Heart left ventricle (tissue), 16 donors: ENCODE results near the gene PHETA2. TPM values are rescaled to one million over a fixed set of nuclear protein-coding genes. Genes with fewer than 3 reads are reported as not detected.

Experiments used
- ATAC-seq, 4 donors: fragments of 200-7000 bp; cut with Tn5 transposase; one replicate each; pipeline ENCODE4 v1.9.1; 2020 to 2022; ENCODE audit warnings: moderate library complexity in 4 of 4, mild to moderate bottlenecking in 3 of 4, moderate number of reproducible peaks in 1 of 4
- DNase-seq, 5 donors: peaks; one replicate each; pipeline ENCODE4 v3.0.0-alpha.2; 2020
- H3K27ac ChIP-seq, 12 donors: fragments of 200-600 bp; sonication (generic) in 4 of 12; one replicate each; pipeline versions ENCODE4 v1.5.0 to v1.8.0; 2016 to 2022; ENCODE audit warnings: mild to moderate bottlenecking in 2 of 12
- H3K27me3 ChIP-seq, 9 donors: fragments of 200-600 bp; sonication (generic) in 2 of 9; one replicate each; pipeline versions ENCODE4 v1.5.1 to v1.8.0; 2016 to 2022; ENCODE audit warnings: mild to moderate bottlenecking in 3 of 9
- H3K36me3 ChIP-seq, 9 donors: fragments of 200-600 bp; sonication (generic) in 2 of 9; one replicate each; pipeline versions ENCODE4 v1.5.0 to v1.8.0; 2018 to 2022; ENCODE audit warnings: mild to moderate bottlenecking in 2 of 9
- H3K4me1 ChIP-seq, 12 donors: fragments of 200-600 bp; sonication (generic) in 4 of 12; one replicate each; pipeline versions ENCODE4 v1.5.0 to v1.8.0; 2016 to 2022; ENCODE audit warnings: mild to moderate bottlenecking in 3 of 12
- H3K4me3 ChIP-seq, 12 donors: fragments of 200-600 bp; sonication (generic) in 4 of 12; one replicate each; pipeline versions ENCODE4 v1.5.0 to v1.8.0; 2017 to 2022; ENCODE audit warnings: mild to moderate bottlenecking in 9 of 12, moderate library complexity in 4 of 12
- H3K9me3 ChIP-seq, 12 donors: fragments of 200-600 bp; sonication (generic) in 4 of 12; one replicate each; pipeline versions ENCODE4 v1.5.0 to v1.8.0; 2016 to 2022; ENCODE audit warnings: mild to moderate bottlenecking in 1 of 12
- POLR2A ChIP-seq, 2 donors: fragments of 450-650 bp; IDR thresholded peaks; one replicate each; pipeline ENCODE4 v1.6.1; 2017; ENCODE audit warnings: antibody characterized with exemption in 2 of 2, mild to moderate bottlenecking in 2 of 2, moderate library complexity in 2 of 2
- WGBS, 4 donors: extraction: QIAGEN DNeasy Blood & Tissue Kit in 2 of 4; methylation state at CpG; one replicate each; pipeline versions ENCODE4 v1.1.5 to v1.1.7; 2013 to 2018; 5-methylcytosine and 5-hydroxymethylcytosine counted together
- intact Hi-C, 10 donors: fragments of 100-400 bp; cut with DNase I; formaldehyde crosslinking; loops; one replicate each; pipeline versions ENCODE4 v1.11.1 to v1.14.2; 2022
- long read RNA-seq, 3 donors: library from polyadenylated mRNA; unstranded; transcript quantifications; one replicate each; pipeline ENCODE4 v2.0.0, GENCODE V29; 2020 to 2021
- polyA plus RNA-seq, 2 donors: library from polyadenylated mRNA; stranded (reverse); fragments of 200-250 nt; gene quantifications; one replicate each; pipeline ENCODE4 v1.2.3, GENCODE V29; 2013
- total RNA-seq, 9 donors: library from RNA; depleted of rRNA in 2 of 9; stranded (reverse); fragments of >200 nt in 2 of 9; fragmentation: NEBNext Ultra II Directional in 3 of 9; extraction: Animal tissue kit (Norgen Biotek cat#: 25700) in 3 of 9; gene quantifications; one replicate each; pipeline versions ENCODE4 v1.1.0 to v1.2.4, GENCODE V29; 2016 to 2023
- TF ChIP-seq, protein P1 (sequence below), 12 donors: fragments of 200-600 bp; sonication (generic) in 4 of 12; IDR thresholded peaks; one replicate each; pipeline versions ENCODE4 v1.5.0 to v1.8.0; 2018 to 2022; ENCODE audit warnings: antibody characterized with exemption in 12 of 12, mild to moderate bottlenecking in 5 of 12
- donor health status: ischemic (EF 13 %, LVEDD 7.1; RV severe dilation, severe dysfunction).
- donor health status: healthy with polysubstance abuse.
- donor health status: DM: no; HTN: yes; CAD: no.
- donor health status: DM: no; HTN: no; CAD: no.
- donor health status: ischemic (EF 25% LVEDD 6.9; RV normal size, moderate dysfunction).
- donor health status: ischemic (EF 25% LVEDD 5.7; RV mildly dilated, moderate dysfunction).
- donor health status: healthy.
- donor health status: DM: yes; HTN: yes; CAD: no.
- donor health status: ischemic (EF 35%, LVEDD 5.7; RV mildly dilated, moderate dysfunction).
- donor health status: nonischemic (EF 11% LVEDD 7.7; RV severe dilation, severe dysfunction).
- donor health status: DM: yes; HTN: yes; CAD: no.
- donor health status: PGD.
- donor health status: ischemic (EF 29% LVEDD 5.4; RV normal size, mild dysfunction).
- donor health status: nonischemic (EF 23%, LVEDD 6.1; RV moderate dilation, normal function).

PHETA2 gene, protein sequence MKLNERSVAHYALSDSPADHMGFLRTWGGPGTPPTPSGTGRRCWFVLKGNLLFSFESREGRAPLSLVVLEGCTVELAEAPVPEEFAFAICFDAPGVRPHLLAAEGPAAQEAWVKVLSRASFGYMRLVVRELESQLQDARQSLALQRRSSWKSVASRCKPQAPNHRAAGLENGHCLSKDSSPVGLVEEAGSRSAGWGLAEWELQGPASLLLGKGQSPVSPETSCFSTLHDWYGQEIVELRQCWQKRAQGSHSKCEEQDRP
- total RNA-seq (1 to 10 TPM; 1.8 to 6.9 (median 4.7) TPM), polyA plus RNA-seq (1 to 10 TPM; 2.6 to 6.3 TPM)
- long read RNA-seq, donor 1, transcript PHETA2-201 (3 exons, 2,335 nt) = major isoform, 7 of 8 reads
- long read RNA-seq, donor 1, partial matches to known transcripts = 1 of 8 reads
- long read RNA-seq, donor 1, other reads (novel, unspliced or antisense) = 0 of 8 reads
- long read RNA-seq, donor 2, transcript PHETA2-201 (3 exons, 2,335 nt) = major isoform, 28 of 31 reads
- long read RNA-seq, donor 2, partial matches to known transcripts = 0 of 31 reads
- long read RNA-seq, donor 2, other reads (novel, unspliced or antisense) = 1 of 31 reads
- long read RNA-seq, donor 3, transcript PHETA2-201 (3 exons, 2,335 nt) = major isoform, 9 of 13 reads
- long read RNA-seq, donor 3, partial matches to known transcripts = 4 of 13 reads
- long read RNA-seq, donor 3, other reads (novel, unspliced or antisense) = 0 of 13 reads

DNA sequence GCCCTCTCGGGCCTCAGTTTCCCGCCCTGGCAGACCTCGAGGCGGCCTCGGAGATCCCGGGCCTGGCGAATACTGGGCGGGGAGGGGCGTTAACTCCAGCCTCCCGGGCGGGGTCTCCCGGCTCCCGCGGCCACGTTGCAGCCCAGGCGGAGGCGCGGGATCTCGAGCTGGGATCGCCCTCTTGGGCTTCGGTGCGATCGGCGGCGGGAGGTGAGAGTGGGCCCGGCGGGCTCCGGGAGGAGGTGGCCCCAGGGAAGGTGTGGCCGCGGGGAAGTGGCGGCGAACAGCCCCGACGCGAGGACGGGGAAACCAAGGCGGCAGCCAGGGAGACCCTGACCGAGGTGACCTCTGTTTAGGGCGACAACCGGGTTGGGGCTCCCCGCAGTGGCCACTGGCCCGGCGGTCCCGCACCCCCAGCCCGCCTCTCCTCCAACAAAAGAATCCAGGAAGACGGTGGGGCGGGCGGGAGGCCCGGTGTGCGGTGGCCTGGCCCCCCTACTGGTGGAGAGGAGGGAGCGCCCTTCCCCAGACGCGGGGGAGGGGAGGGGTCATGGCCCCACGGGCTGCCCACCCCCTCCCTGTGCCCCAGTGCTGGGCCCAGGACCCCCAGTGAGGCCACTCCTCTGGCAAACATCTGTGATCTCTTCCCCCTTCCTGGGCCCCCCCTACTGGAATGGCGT is at the start of gene PHETA2:
Gene PHETA2, plus strand, starts transcription at position 117 of the 680 bp plus-strand sequence. CDS start 3,046 bp downstream, outside the sequence.
- TF ChIP-seq POLR2A (IDR thresholded peaks at IDR 0.05) = peak in 1 of 2 donors; percentile 32
- TF ChIP-seq, protein P1, sequence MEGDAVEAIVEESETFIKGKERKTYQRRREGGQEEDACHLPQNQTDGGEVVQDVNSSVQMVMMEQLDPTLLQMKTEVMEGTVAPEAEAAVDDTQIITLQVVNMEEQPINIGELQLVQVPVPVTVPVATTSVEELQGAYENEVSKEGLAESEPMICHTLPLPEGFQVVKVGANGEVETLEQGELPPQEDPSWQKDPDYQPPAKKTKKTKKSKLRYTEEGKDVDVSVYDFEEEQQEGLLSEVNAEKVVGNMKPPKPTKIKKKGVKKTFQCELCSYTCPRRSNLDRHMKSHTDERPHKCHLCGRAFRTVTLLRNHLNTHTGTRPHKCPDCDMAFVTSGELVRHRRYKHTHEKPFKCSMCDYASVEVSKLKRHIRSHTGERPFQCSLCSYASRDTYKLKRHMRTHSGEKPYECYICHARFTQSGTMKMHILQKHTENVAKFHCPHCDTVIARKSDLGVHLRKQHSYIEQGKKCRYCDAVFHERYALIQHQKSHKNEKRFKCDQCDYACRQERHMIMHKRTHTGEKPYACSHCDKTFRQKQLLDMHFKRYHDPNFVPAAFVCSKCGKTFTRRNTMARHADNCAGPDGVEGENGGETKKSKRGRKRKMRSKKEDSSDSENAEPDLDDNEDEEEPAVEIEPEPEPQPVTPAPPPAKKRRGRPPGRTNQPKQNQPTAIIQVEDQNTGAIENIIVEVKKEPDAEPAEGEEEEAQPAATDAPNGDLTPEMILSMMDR (IDR thresholded peaks at IDR 0.05) = peak in 10 of 12 donors; percentile 24 to 50 (median 36)
- H3K9me3 ChIP-seq = no peaks in the 10 kb centered on the region
- peak in 1 of 4 donors; percentile 2 for ATAC-seq
- H3K4me3 ChIP-seq = peak within 1 kb of the TSS; percentile 56 to 84 (median 78)
- no peaks in the 10 kb centered on the region for H3K27me3 ChIP-seq
- DNase-seq = peak; percentile 52 to 82 (median 64)
- peak within 1 kb of the TSS; percentile 80 to 95 (median 89) for H3K27ac ChIP-seq
- WGBS, 4 donors = 2 to 6% (median 4%) methylated on average over 25 to 55 of the region's 55 CpGs
- H3K4me1 ChIP-seq = peaks cover 5 to 68% (median 46%) of the 10 kb centered on the region in 12 donors
- intact Hi-C loops = loop anchor here in 2 of 10 donors (10.0 kb wide), 3 partner anchors 201 to 389 kb away; partner anchors contain the start of genes SNU13 (in 1 of the 2), SREBF2 (in 1 of the 2) and TCF20 (in 1 of the 2)
- H3K36me3 ChIP-seq = peaks cover 0 to 25% (median 8%) of the 10 kb centered on the region in 9 donors

DNA sequence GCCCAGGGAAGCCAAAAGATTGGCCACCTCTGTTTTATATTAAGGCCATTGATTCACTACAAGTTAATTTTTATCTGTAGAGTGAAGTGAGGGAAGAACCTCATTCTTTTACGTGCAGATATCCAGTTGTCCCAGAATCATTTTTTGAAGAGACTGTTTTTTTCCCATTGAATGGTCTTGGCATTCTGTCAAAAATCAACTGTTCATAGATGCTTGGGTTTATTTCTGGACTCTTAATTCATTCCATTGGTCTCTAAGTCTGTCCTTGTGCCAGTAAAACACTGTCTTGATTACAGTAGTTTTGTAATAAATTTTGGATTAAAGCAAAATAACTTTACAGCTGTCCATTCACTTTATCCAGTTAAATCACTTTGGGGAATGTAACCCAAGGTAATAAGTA is 48.6 kb upstream of the PHETA2 start:
- intact Hi-C loops = no loop called here
- WGBS, 4 donors = 14 to 28% (median 16%) methylated on average over 1 of the region's 1 CpG
- no peak for DNase-seq
- Histone ChIP-seq H3K4me1 (peaks cover 0 to 7% (median 0%) of the 10 kb centered on the region in 12 donors), H3K27ac (no peak overlapping the region), H3K36me3 (no peaks in the 10 kb centered on the region), H3K4me3 (no peak overlapping the region), H3K9me3 (no peaks in the 10 kb centered on the region), H3K27me3 (no peaks in the 10 kb centered on the region)
- TF ChIP-seq, protein P1 (IDR thresholded peaks at IDR 0.05) = no peak
- no peak for TF ChIP-seq POLR2A (IDR thresholded peaks at IDR 0.05)
- no peak for ATAC-seq

DNA sequence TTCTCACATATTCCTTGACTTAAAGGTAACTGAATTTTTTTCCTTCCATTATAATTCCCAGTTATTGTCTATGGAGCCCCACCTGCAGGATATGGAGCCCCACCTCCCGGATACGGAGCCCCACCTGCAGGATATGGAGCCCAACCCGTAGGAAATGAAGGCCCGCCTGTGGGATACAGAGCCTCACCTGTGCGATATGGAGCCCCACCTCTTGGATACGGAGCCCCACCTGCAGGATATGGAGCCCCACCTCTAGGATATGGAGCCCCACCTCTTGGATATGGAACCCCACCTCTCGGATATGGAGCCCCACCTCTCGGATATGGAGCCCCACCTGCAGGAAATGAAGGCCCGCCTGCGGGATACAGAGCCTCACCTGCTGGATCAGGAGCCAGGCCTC is 47.3 kb upstream of the PHETA2 start:
- intact Hi-C loops = no loop called here
- TF ChIP-seq POLR2A (IDR thresholded peaks at IDR 0.05) = no peak
- TF ChIP-seq, protein P1 (IDR thresholded peaks at IDR 0.05) = no peak
- H3K9me3 ChIP-seq = no peaks in the 10 kb centered on the region

More for the DNA sequence above, 47.3 kb upstream of the PHETA2 start:
- no peaks in the 10 kb centered on the region for H3K36me3 ChIP-seq
- 76 to 85% (median 82%) methylated on average over 10 of the region's 10 CpGs for WGBS, 4 donors
- DNase-seq (no peak), ATAC-seq (no peak)
- H3K27me3 ChIP-seq = no peaks in the 10 kb centered on the region
- no peak overlapping the region for H3K4me3 ChIP-seq
- H3K27ac ChIP-seq = no peak overlapping the region
- peaks cover 0 to 7% (median 0%) of the 10 kb centered on the region in 12 donors for H3K4me1 ChIP-seq
